Right hindlimb (tissue), 1 donor: ENCODE results near the gene SHFL.

Source experiments
- DNase-seq: peaks from one replicate; pipeline ENCODE4 v3.0.0-alpha.2; 2018

SHFL gene

GRCh38 chr19:10135551-10136334, 49.6 kb downstream of the SHFL start:
- DNase-seq: no peak

- no peak for DNase-seq
Measured at GRCh38 chr19:10136936-10137335, 50.8 kb downstream of the SHFL start.

- no peak for DNase-seq
Measured at GRCh38 chr19:10137751-10138682, 51.9 kb downstream of the SHFL start.

- no peak for DNase-seq
Measured at GRCh38 chr19:10138879-10139795, 53.0 kb downstream of the SHFL start.

- DNase-seq: no peak
Measured at GRCh38 chr19:10139952-10140351, 53.8 kb downstream of the SHFL start.

- no peak for DNase-seq
Measured at GRCh38 chr19:10141479-10141878, 55.4 kb downstream of the SHFL start.

- no peak for DNase-seq
Measured at GRCh38 chr19:10141973-10142372, 55.9 kb downstream of the SHFL start.
